ENCODE results near the gene SLC18A2. TPM values are rescaled to one million over a fixed set of nuclear protein-coding genes. Genes with fewer than 3 reads are reported as not detected.

SLC18A2 gene
- total and polyA plus RNA-seq, 2 donors (not counting 3 experiments of a cell fraction or from before 2014, with no cell fraction given): not detected

- no peaks in the 10 kb centered on the region for H4K20me1 ChIP-seq (replicated peaks; ENCODE audit: control insufficient read depth, extremely low read depth, insufficient read depth, low read length)
- dilution Hi-C loops (cut with MboI; ENCODE audit: extremely low pct_ligation_motif_present, low sequenced_read_pairs): no loop called here
- H3K4me3 ChIP-seq (replicated peaks in 1 of 3; ENCODE audit: insufficient read depth in 1 of 3, low read depth in 1 of 3, low read length in 3 of 3): no peak overlapping the region
- no peaks in the 10 kb centered on the region for H3K79me2 ChIP-seq (ENCODE audit: control insufficient read depth, insufficient read depth, low read length)
- no peak overlapping the region for H3K9ac ChIP-seq (replicated peaks; ENCODE audit: extremely low read depth, insufficient read depth, low read length)
- H3K4me1 ChIP-seq (ENCODE audit: control insufficient read depth, extremely low read depth, insufficient read depth, low read length): peaks cover 5% of the 10 kb centered on the region
- CTCF ChIA-PET: interaction anchor here (0.8 to 6.2 kb wide), 5 partner anchors 10 to 1240 kb away, joined by 3 to 240 read pairs (median 4); no protein-coding TSS in a partner anchor
- H2AFZ ChIP-seq (ENCODE audit: low read depth, low read length): no peak overlapping the region
- H3K36me3 ChIP-seq (ENCODE audit: control insufficient read depth in 2 of 2, extremely low read depth in 1 of 2, insufficient read depth in 2 of 2, low read length in 2 of 2): no peaks in the 10 kb centered on the region
- TF ChIP-seq EZH2 (IDR thresholded peaks at IDR 0.05; ENCODE audit: borderline replicate concordance, low read depth, low read length, severe bottlenecking) (no peak), POLR2AphosphoS5 (IDR thresholded peaks at IDR 0.05; ENCODE audit: insufficient read depth, low read depth, low read length) (no peak), MAX (IDR thresholded peaks at IDR 0.05; ENCODE audit: insufficient read depth, insufficient read length) (no peak), MYC (IDR thresholded peaks at IDR 0.05; ENCODE audit: low read depth, low read length) (no peak), JUN (IDR thresholded peaks at IDR 0.05; ENCODE audit: borderline replicate concordance, insufficient read depth, insufficient read length, low read depth) (no peak), FOS (IDR thresholded peaks at IDR 0.05; ENCODE audit: borderline replicate concordance, insufficient read depth, low read length) (no peak), GATA2 (IDR thresholded peaks at IDR 0.05; ENCODE audit: insufficient read depth, insufficient read length, low read depth, low read length) (no peak), POLR2A (IDR thresholded peaks at IDR 0.05; ENCODE audit: low read depth, low read length) (no peak), CTCF (IDR thresholded peaks at IDR 0.05; ENCODE audit: extremely low read depth in 1 of 2, insufficient read depth in 1 of 2, low read depth in 1 of 2, low read length in 2 of 2) (no peak)
- no peak for DNase-seq (ENCODE audit: low read depth, low spot score)
- POLR2A ChIA-PET: no interaction called here
- no peak overlapping the region for H3K27ac ChIP-seq (ENCODE audit: insufficient read depth, low read depth, low read length)
- no peak for FAIRE-seq
- H3K9me3 ChIP-seq (replicated peaks; ENCODE audit: control insufficient read depth, insufficient read depth, low read length): no peaks in the 10 kb centered on the region
- no peaks in the 10 kb centered on the region for H3K9me1 ChIP-seq (replicated peaks; ENCODE audit: control insufficient read depth, extremely low read depth, insufficient read depth, low read length)
- intact Hi-C loops (cut with micrococcal nuclease): loop anchor here (5.0 kb wide), 1 partner anchor 259 kb away; no protein-coding TSS in a partner anchor
- peaks cover 1 to 5% of the 10 kb centered on the region in 2 experiments for H3K27me3 ChIP-seq (ENCODE audit: control insufficient read depth in 2 of 2, insufficient read depth in 2 of 2, low read length in 2 of 2)
- no TSS peak for BruUV-seq (replicated peaks)
- H3K4me2 ChIP-seq (ENCODE audit: insufficient read depth, low read length): no peak overlapping the region
These were observed 22.3 kb upstream of the SLC18A2 start for GRCh38 chr10:117218654-117219053.

Data from endothelial cell of umbilical vein (primary cell).